ENCODE results near the gene MLANA. TPM values are rescaled to one million over a fixed set of nuclear protein-coding genes. Genes with fewer than 3 reads are reported as not detected.

MLANA gene
- total and polyA plus RNA-seq, 2 donors (not counting 1 experiment from before 2014, with no cell fraction given), result not detected

GRCh38 chr9:5949103-5949699, 58.5 kb downstream of the MLANA start:
- peak overlapping the region; percentile 67 for H3K4me2 ChIP-seq (ENCODE audit: extremely low read depth, insufficient read depth, low read length)
- no peak overlapping the region for H2AFZ ChIP-seq (ENCODE audit: low read length)
- DNase-seq (ENCODE audit: low read depth in 2 of 2), result peak; percentile 8 to 24
- H3K9ac ChIP-seq (ENCODE audit: insufficient read depth, low read length), result no peak overlapping the region
- H4K20me1 ChIP-seq (ENCODE audit: control insufficient read depth, extremely low read depth, insufficient read depth, low read length), result no peaks in the 10 kb centered on the region
- H3K79me2 ChIP-seq (ENCODE audit: control insufficient read depth, insufficient read depth, low read length), result no peaks in the 10 kb centered on the region
- no peaks in the 10 kb centered on the region for H3K9me3 ChIP-seq (ENCODE audit: control insufficient read depth, insufficient read depth, low read depth, low read length)
- H3K4me3 ChIP-seq (replicated peaks in 1 of 4; ENCODE audit: control extremely low read depth in 1 of 4, insufficient read depth in 1 of 4, low read depth in 3 of 4, low read length in 4 of 4), result peak overlapping the region in 1 of 4 experiments; percentile 30
- H3K4me1 ChIP-seq (ENCODE audit: control insufficient read depth, extremely low read depth, insufficient read depth, low read length), result peaks cover 4% of the 10 kb centered on the region
- TF ChIP-seq EZH2 (IDR thresholded peaks at IDR 0.05; ENCODE audit: low read length, missing control alignments), result no peak
- TF ChIP-seq, protein P1, sequence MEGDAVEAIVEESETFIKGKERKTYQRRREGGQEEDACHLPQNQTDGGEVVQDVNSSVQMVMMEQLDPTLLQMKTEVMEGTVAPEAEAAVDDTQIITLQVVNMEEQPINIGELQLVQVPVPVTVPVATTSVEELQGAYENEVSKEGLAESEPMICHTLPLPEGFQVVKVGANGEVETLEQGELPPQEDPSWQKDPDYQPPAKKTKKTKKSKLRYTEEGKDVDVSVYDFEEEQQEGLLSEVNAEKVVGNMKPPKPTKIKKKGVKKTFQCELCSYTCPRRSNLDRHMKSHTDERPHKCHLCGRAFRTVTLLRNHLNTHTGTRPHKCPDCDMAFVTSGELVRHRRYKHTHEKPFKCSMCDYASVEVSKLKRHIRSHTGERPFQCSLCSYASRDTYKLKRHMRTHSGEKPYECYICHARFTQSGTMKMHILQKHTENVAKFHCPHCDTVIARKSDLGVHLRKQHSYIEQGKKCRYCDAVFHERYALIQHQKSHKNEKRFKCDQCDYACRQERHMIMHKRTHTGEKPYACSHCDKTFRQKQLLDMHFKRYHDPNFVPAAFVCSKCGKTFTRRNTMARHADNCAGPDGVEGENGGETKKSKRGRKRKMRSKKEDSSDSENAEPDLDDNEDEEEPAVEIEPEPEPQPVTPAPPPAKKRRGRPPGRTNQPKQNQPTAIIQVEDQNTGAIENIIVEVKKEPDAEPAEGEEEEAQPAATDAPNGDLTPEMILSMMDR (conservative IDR thresholded peaks at IDR 0.05 in 1 of 2, IDR thresholded peaks at IDR 0.05 in 1 of 2; ENCODE audit: low read depth in 1 of 2, low read length in 2 of 2), result no peak
- no peaks in the 10 kb centered on the region for H3K36me3 ChIP-seq (ENCODE audit: control insufficient read depth, insufficient read depth, low read length)
- no peak overlapping the region for H3K27ac ChIP-seq (ENCODE audit: insufficient read depth, low read length)
- H3K27me3 ChIP-seq (ENCODE audit: control insufficient read depth, insufficient read depth, low read length), result no peaks in the 10 kb centered on the region

DNA sequence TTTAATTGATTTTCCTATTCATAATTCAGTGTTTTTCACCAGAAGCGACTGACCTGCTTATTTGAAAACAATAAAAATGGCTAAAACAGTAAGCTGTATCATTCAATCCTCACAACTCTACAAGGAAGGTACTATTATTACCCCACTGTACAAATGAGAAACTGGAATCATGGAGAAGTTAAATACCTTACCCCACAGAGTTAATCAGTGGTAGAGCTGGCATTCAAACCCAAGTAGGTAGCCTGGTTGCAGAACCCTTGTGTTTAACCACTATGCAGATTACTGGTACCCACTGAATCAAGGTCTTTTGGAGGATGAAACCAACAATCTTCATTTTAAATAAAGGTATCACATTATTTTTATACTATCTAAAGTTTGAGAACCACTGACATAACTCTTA, 59.6 kb downstream of the MLANA start:
- Histone ChIP-seq H3K4me1 (ENCODE audit: control insufficient read depth, extremely low read depth, insufficient read depth, low read length) (peaks cover 4% of the 10 kb centered on the region), H3K27ac (ENCODE audit: insufficient read depth, low read length) (no peak overlapping the region), H3K27me3 (ENCODE audit: control insufficient read depth, insufficient read depth, low read length) (no peaks in the 10 kb centered on the region), H2AFZ (ENCODE audit: low read length) (no peak overlapping the region), H3K9ac (ENCODE audit: insufficient read depth, low read length) (no peak overlapping the region), H3K4me2 (ENCODE audit: extremely low read depth, insufficient read depth, low read length) (no peak overlapping the region), H4K20me1 (ENCODE audit: control insufficient read depth, extremely low read depth, insufficient read depth, low read length) (no peaks in the 10 kb centered on the region), H3K36me3 (ENCODE audit: control insufficient read depth, insufficient read depth, low read length) (no peaks in the 10 kb centered on the region), H3K4me3 (replicated peaks in 1 of 4; ENCODE audit: control extremely low read depth in 1 of 4, insufficient read depth in 1 of 4, low read depth in 3 of 4, low read length in 4 of 4) (no peak overlapping the region), H3K9me3 (ENCODE audit: control insufficient read depth, insufficient read depth, low read depth, low read length) (no peaks in the 10 kb centered on the region), H3K79me2 (ENCODE audit: control insufficient read depth, insufficient read depth, low read length) (no peaks in the 10 kb centered on the region)
- DNase-seq (ENCODE audit: low read depth in 2 of 2), result no peak
- TF ChIP-seq, protein P1 (conservative IDR thresholded peaks at IDR 0.05 in 1 of 2, IDR thresholded peaks at IDR 0.05 in 1 of 2; ENCODE audit: low read depth in 1 of 2, low read length in 2 of 2), result no peak
- TF ChIP-seq EZH2 (IDR thresholded peaks at IDR 0.05; ENCODE audit: low read length, missing control alignments), result no peak

DNA sequence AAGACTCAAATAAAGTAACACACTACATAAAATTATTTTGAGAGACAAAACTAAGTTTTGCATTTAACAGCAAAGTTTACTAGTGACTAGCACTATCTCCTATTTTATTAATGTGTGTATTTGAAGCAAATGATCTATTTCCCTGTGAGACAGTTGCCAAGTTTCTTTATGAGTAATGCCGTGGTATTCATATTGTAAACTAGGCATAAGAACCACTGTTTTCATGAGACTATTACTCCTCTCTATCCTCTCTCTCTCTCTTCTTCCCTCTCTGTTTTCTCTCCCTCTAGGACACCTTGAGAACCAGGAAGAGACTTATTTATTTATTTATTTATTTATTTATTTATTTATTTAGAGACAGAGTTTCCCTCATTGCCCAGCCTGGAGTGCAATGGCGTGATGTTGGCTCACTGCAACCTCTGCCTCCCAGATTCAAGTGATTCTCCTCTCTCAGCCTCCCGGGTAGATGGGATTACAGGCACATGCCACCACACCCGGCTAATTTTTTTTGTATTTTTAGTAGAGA, 61.1 kb downstream of the MLANA start:
- Histone ChIP-seq H3K36me3 (ENCODE audit: control insufficient read depth, insufficient read depth, low read length) (no peaks in the 10 kb centered on the region), H3K27me3 (ENCODE audit: control insufficient read depth, insufficient read depth, low read length) (no peaks in the 10 kb centered on the region), H3K4me3 (replicated peaks in 1 of 4; ENCODE audit: control extremely low read depth in 1 of 4, insufficient read depth in 1 of 4, low read depth in 3 of 4, low read length in 4 of 4) (no peak overlapping the region), H3K4me2 (ENCODE audit: extremely low read depth, insufficient read depth, low read length) (no peak overlapping the region), H3K27ac (ENCODE audit: insufficient read depth, low read length) (no peak overlapping the region), H3K9ac (ENCODE audit: insufficient read depth, low read length) (no peak overlapping the region), H3K9me3 (ENCODE audit: control insufficient read depth, insufficient read depth, low read depth, low read length) (no peaks in the 10 kb centered on the region), H2AFZ (ENCODE audit: low read length) (no peak overlapping the region), H3K79me2 (ENCODE audit: control insufficient read depth, insufficient read depth, low read length) (no peaks in the 10 kb centered on the region), H4K20me1 (ENCODE audit: control insufficient read depth, extremely low read depth, insufficient read depth, low read length) (no peaks in the 10 kb centered on the region), H3K4me1 (ENCODE audit: control insufficient read depth, extremely low read depth, insufficient read depth, low read length) (peaks cover 4% of the 10 kb centered on the region)
- TF ChIP-seq, protein P1 (conservative IDR thresholded peaks at IDR 0.05 in 1 of 2, IDR thresholded peaks at IDR 0.05 in 1 of 2; ENCODE audit: low read depth in 1 of 2, low read length in 2 of 2), result no peak
- TF ChIP-seq EZH2 (IDR thresholded peaks at IDR 0.05; ENCODE audit: low read length, missing control alignments), result no peak
- peak; percentile 62 to 67 for DNase-seq (ENCODE audit: low read depth in 2 of 2)

Data from fibroblast of lung (primary cell).